ENCODE results near the gene GADL1. TPM values are rescaled to one million over a fixed set of nuclear protein-coding genes. Genes with fewer than 3 reads are reported as not detected.
A peak's percentile ranks its signal among the peaks of the same experiment; 100 is the strongest.

GADL1 gene
- total and polyA plus RNA-seq, 2 donors from 2014 or later: 0.22 to 0.54 TPM

GRCh38 chr3:30749230-30749629 lies 145.2 kb downstream of the GADL1 start:
- Histone ChIP-seq H3K4me1 (ENCODE audit: control insufficient read depth in 2 of 3, insufficient read depth in 2 of 3, low read depth in 1 of 3, low read length in 3 of 3) (no peaks in the 10 kb centered on the region), H3K9ac (ENCODE audit: low read length in 3 of 3) (no peak overlapping the region), H3K4me3 (ENCODE audit: low read length in 3 of 3) (no peak overlapping the region), H3K36me3 (ENCODE audit: control insufficient read depth in 2 of 3, insufficient read depth in 3 of 3, low read length in 3 of 3) (no peaks in the 10 kb centered on the region), H3K27me3 (ENCODE audit: control insufficient read depth, insufficient read depth, low read length) (no peaks in the 10 kb centered on the region), H3K27ac (ENCODE audit: low read depth in 2 of 2, low read length in 2 of 2) (no peak overlapping the region), H3K9me3 (ENCODE audit: control insufficient read depth in 2 of 3, insufficient read depth in 1 of 3, low read length in 3 of 3) (no peaks in the 10 kb centered on the region)
- DNase-seq: no peak
- no peak for TF ChIP-seq CTCF (IDR thresholded peaks at IDR 0.05; ENCODE audit: borderline replicate concordance, extremely low read depth, insufficient read depth)
- intact Hi-C loops (cut with DNase I): no loop called here
- no peak for FAIRE-seq

DNA sequence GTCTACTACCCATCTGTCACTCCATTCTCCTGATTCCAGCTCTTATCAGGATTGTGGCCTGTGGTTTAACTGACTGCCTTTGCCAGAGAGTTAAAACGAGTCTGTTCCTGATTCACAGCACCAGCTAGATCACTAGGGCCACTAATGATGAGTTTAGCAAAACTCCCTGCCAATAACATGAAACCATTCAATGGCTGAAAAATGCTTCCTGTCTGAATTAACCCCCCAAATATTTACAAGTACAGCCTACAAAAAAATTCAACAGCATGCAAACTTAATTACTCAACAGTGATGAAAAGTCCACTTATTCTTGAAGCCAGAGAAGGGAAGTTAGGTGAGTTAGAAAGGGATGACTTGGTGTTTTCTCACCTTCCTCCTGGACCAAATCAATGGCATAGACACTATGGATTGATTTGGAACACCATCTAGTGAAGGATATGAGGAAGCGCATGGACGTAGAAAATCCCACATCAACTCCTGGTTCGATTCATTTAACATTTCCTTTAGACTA lies 146.6 kb downstream of the GADL1 start:
- TF ChIP-seq CTCF (IDR thresholded peaks at IDR 0.05; ENCODE audit: borderline replicate concordance, extremely low read depth, insufficient read depth): peak; percentile 36
- H3K9ac ChIP-seq (ENCODE audit: low read length in 3 of 3): no peak overlapping the region
- no peaks in the 10 kb centered on the region for H3K36me3 ChIP-seq (ENCODE audit: control insufficient read depth in 2 of 3, insufficient read depth in 3 of 3, low read length in 3 of 3)
- DNase-seq: peak in 1 of 5 donors; percentile 49
- H3K27ac ChIP-seq (ENCODE audit: low read depth in 2 of 2, low read length in 2 of 2): no peak overlapping the region
- no peaks in the 10 kb centered on the region for H3K27me3 ChIP-seq (ENCODE audit: control insufficient read depth, insufficient read depth, low read length)
- FAIRE-seq: no peak
- no peaks in the 10 kb centered on the region for H3K4me1 ChIP-seq (ENCODE audit: control insufficient read depth in 2 of 3, insufficient read depth in 2 of 3, low read depth in 1 of 3, low read length in 3 of 3)
- no peaks in the 10 kb centered on the region for H3K9me3 ChIP-seq (ENCODE audit: control insufficient read depth in 2 of 3, insufficient read depth in 1 of 3, low read length in 3 of 3)
- intact Hi-C loops (cut with DNase I): no loop called here
- no peak overlapping the region for H3K4me3 ChIP-seq (ENCODE audit: low read length in 3 of 3)

GRCh38 chr3:30743641-30744317 lies 150.7 kb downstream of the GADL1 start:
- H3K9me3 ChIP-seq (ENCODE audit: control insufficient read depth in 2 of 3, insufficient read depth in 1 of 3, low read length in 3 of 3): no peaks in the 10 kb centered on the region
- H3K4me1 ChIP-seq (ENCODE audit: control insufficient read depth in 2 of 3, insufficient read depth in 2 of 3, low read depth in 1 of 3, low read length in 3 of 3): no peaks in the 10 kb centered on the region
- FAIRE-seq (no peak), DNase-seq (no peak)
- no peaks in the 10 kb centered on the region for H3K36me3 ChIP-seq (ENCODE audit: control insufficient read depth in 2 of 3, insufficient read depth in 3 of 3, low read length in 3 of 3)
- no peak for TF ChIP-seq CTCF (IDR thresholded peaks at IDR 0.05; ENCODE audit: borderline replicate concordance, extremely low read depth, insufficient read depth)
- no peak overlapping the region for H3K4me3 ChIP-seq (ENCODE audit: low read length in 3 of 3)
- intact Hi-C loops (cut with DNase I): no loop called here
- no peak overlapping the region for H3K27ac ChIP-seq (ENCODE audit: low read depth in 2 of 2, low read length in 2 of 2)
- no peaks in the 10 kb centered on the region for H3K27me3 ChIP-seq (ENCODE audit: control insufficient read depth, insufficient read depth, low read length)
- H3K9ac ChIP-seq (ENCODE audit: low read length in 3 of 3): no peak overlapping the region

Measured in kidney (tissue), 14 donors.